Effector memory CD8-positive, alpha-beta T cell (primary cell): ENCODE results near the gene CHAC2.

ENCODE experiments used
- ATAC-seq: fragments of 150-1000 bp; cut with Tn5 transposase; replicated peaks from 2 replicates; pipeline ENCODE4 v1.10.0; 2021; ENCODE audit warnings: mild to moderate bottlenecking, moderate library complexity
- DNase-seq, 3 experiments: peaks; one replicate each; pipeline ENCODE4 v3.0.0; 2021
- H3K27ac Mint-ChIP-seq, 2 donors: one replicate each; pipeline ENCODE4 v1.8.0; 2022; ENCODE audit warnings: mild to moderate bottlenecking in 2 of 2, mixed read lengths in 2 of 2, moderate library complexity in 2 of 2
- H3K27me3 Mint-ChIP-seq, 2 donors: one replicate each; pipeline ENCODE4 v1.8.0; 2022; ENCODE audit warnings: mixed read lengths in 2 of 2
- H3K36me3 Mint-ChIP-seq: one replicate; pipeline ENCODE4 v1.8.0; 2022; ENCODE audit warnings: mild to moderate bottlenecking, moderate library complexity, mixed read lengths; ENCODE audit not compliant: insufficient read depth
- H3K4me1 Mint-ChIP-seq, 2 donors: one replicate each; pipeline ENCODE4 v1.8.0; 2022; ENCODE audit warnings: low read depth in 2 of 2, mixed read lengths in 2 of 2
- H3K4me3 Mint-ChIP-seq, 2 donors: one replicate each; pipeline ENCODE4 v1.8.0; 2022; ENCODE audit warnings: mild to moderate bottlenecking in 2 of 2, mixed read lengths in 2 of 2, moderate library complexity in 2 of 2
- H3K9me3 Mint-ChIP-seq, 2 donors: one replicate each; pipeline ENCODE4 v1.8.0; 2022; ENCODE audit warnings: mixed read lengths in 2 of 2

CHAC2 gene

DNA sequence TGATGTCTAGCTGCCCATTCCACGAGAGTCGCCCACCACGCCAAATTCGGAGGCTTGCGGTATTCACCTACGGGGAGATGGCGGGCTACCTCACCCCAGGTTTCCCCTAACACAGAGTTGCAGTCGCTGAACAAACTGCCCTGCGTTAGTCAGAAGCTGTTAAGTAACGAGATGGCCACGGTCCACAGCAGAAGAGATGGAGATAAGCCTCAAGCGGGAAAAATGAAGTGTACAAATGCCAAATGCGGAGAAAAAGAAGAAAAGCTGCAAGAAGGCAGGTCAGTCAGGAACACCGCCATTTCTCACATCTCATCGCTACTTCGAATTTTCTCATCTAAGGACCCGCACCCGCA lies 18.7 kb downstream of the CHAC2 start:
- H3K4me1 Mint-ChIP-seq = peaks cover 30 to 42% of the 10 kb centered on the region in 2 donors

DNA sequence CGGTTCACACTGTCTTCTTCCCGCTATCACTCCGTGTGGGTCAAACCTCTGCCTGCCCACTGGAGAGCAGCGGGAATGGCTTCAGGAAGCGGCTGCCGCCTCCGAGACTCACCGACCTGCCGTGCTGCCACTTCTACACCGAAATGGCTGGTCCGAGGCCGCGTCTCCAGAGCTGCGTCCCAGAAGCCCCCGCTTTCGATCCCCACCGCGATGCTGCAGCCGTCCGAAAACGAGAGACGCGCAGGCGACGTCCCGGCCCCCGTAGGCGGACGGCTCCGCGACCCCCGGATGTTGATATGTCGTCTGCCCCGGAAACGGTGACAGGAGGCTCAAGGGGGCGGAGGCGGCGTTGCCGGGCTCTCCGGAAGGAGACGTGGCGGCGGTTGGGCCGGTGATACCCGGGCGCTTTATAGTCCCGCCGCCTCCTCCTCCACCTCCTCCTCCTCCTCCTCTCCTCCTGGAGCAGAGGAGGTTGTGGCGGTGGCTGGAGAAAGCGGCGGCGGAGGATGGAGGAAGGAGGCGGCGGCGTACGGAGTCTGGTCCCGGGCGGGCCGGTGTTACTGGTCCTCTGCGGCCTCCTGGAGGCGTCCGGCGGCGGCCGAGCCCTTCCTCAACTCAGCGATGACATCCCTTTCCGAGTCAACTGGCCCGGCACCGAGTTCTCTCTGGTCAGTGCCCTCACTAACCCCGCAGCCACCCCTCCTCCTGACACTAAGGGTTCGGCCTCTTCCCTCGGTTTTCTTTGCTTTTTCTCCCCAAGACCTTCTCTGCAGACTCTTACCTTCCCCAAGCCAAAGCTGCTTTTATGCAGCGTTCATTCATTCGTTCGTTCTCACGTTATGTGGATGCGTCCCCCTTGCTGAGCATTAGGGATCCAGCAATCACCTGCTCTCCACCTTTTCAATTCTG lies 19.4 kb downstream of the CHAC2 start, which contains the start of the genes ASB3 and ERLEC1:
TSS of gene ASB3 (minus strand) at position 249 of the 909 bp plus-strand sequence. CDS start 21,381 bp downstream, outside the sequence.
TSS of gene ERLEC1 (plus strand) at position 340 of the 909 bp plus-strand sequence. CDS start at position 507, 167 bp downstream.
- ATAC-seq (peak; percentile 92), DNase-seq (peak; percentile 84 to 89 (median 88))
- Mint-ChIP-seq H3K9me3 (no peaks in the 10 kb centered on the region), H3K36me3 (peaks cover 29% of the 10 kb centered on the region), H3K4me3 (peak within 1 kb of the TSS; percentile 92 to 95), H3K4me1 (peaks cover 30 to 42% of the 10 kb centered on the region in 2 donors), H3K27me3 (no peaks in the 10 kb centered on the region), H3K27ac (peak within 1 kb of the TSS; percentile 92 to 94)

More for the DNA sequence above, 18.7 kb downstream of the CHAC2 start:
- H3K27me3 Mint-ChIP-seq = no peaks in the 10 kb centered on the region
- H3K36me3 Mint-ChIP-seq = peaks cover 33% of the 10 kb centered on the region
- ATAC-seq (peak; percentile 33), DNase-seq (peak; percentile 16 to 29 (median 20))
- peak overlapping the region; percentile 92 to 94 for H3K27ac Mint-ChIP-seq
- H3K4me3 Mint-ChIP-seq = peak overlapping the region; percentile 92 to 95
- no peaks in the 10 kb centered on the region for H3K9me3 Mint-ChIP-seq

DNA sequence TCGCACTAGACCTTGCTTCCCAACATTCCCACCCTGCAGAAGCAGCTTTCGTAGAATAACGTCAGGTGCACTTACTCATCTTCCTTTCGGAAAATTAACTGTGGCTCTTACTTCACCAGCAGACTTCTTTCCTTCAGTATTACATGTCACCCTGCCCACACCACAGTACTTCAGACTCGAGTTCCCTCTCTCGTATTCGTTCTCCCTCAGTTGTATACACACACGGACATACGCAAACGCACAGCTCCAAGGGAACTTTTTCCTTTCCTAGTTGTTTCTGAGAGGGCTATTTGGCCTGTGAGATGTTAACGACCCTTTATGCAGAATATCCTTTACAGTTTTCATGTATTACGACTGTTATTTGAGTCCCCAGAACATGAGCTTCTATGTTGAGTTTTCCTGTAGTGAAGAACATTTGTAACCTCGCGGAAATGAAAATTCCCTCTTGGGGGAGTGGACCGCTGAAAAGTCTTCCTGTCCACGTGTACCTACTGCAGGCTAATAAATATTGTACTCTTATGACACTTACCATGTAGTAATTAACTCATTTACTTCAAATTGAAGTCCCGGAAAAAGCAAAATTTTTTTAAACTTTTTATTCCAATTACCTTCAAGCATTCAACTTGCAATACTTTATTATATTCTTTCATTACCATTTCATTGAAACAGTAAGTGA lies 20.1 kb downstream of the CHAC2 start:
- Mint-ChIP-seq H3K27ac (peak overlapping the region; percentile 92 to 94), H3K4me3 (peak overlapping the region; percentile 92 to 95), H3K4me1 (peaks cover 29 to 39% of the 10 kb centered on the region in 2 donors), H3K36me3 (peaks cover 28% of the 10 kb centered on the region), H3K27me3 (no peaks in the 10 kb centered on the region), H3K9me3 (no peaks in the 10 kb centered on the region)
- no peak for ATAC-seq
- DNase-seq = peak in 1 of 3 experiments; percentile 9

DNA sequence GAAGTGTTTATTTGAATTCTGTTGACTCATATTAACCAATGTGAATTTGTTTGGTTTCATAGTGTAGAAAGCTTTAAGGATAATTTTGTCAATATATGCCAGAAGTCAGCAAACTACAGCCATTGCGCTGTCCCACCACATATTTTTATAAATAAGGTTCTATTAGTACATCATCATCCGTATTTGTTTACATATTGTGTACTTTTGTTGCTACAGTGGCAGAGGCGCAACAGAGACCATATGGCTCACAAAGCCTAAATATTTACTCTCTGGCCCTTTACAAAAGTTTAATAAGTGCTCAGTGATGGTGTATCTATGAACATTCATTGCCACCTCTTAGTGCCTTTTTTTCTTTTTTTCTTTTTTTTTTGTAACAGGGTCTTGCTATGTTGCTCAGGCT lies 25.7 kb downstream of the CHAC2 start:
- no peaks in the 10 kb centered on the region for H3K9me3 Mint-ChIP-seq
- H3K27me3 Mint-ChIP-seq = no peaks in the 10 kb centered on the region
- no peak for ATAC-seq
- no peak for DNase-seq
- no peak overlapping the region for H3K4me3 Mint-ChIP-seq
- H3K36me3 Mint-ChIP-seq = peaks cover 56% of the 10 kb centered on the region
- H3K4me1 Mint-ChIP-seq = peaks cover 6 to 9% of the 10 kb centered on the region in 2 donors
- no peak overlapping the region for H3K27ac Mint-ChIP-seq

DNA sequence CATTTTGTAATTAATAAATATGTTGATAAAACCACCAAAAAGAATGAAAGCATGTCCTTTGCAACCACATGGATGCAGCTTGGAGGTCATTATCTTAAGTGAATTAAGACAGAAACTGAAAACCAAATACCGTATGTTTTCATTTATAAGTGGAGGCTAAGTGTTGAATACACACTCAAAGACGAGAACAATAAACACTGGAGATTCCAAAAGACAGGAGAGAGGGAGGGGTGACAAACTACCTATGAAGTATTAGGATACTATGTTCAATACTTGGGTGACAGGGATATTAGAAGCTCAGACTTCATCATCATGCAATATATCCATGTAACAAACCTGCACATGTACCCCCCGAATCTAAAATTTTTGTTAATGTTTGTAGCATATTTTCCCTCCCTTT lies 26.2 kb downstream of the CHAC2 start:
- no peak overlapping the region for H3K4me3 Mint-ChIP-seq

DNA sequence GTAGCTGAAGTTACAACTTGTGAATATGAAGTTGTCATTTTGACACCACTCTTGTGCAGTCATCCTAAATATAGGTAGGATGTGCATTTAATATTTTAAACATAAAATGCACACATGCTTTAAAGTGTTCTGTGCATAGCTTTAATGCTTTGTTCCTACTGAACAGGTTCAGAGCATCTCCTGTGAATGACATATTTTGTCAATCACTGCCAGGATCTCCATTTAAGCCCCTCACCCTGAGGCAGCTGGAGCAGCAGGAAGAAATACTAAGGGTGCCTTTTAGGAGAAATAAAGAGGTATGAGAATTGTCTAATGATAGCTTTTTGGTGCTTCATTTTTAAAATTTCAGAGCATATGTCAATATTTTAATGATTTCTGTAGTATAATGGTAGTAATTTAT lies 33.9 kb downstream of the CHAC2 start:
- Mint-ChIP-seq H3K4me1 (no peaks in the 10 kb centered on the region), H3K9me3 (no peaks in the 10 kb centered on the region), H3K36me3 (peaks cover 82% of the 10 kb centered on the region), H3K4me3 (no peak overlapping the region), H3K27ac (no peak overlapping the region), H3K27me3 (no peaks in the 10 kb centered on the region)
- no peak for ATAC-seq
- no peak for DNase-seq

More for the DNA sequence above, 26.2 kb downstream of the CHAC2 start:
- Mint-ChIP-seq H3K27me3 (no peaks in the 10 kb centered on the region), H3K4me1 (peaks cover 3 to 6% of the 10 kb centered on the region in 2 donors), H3K36me3 (peaks cover 57% of the 10 kb centered on the region), H3K27ac (no peak overlapping the region), H3K9me3 (no peaks in the 10 kb centered on the region)
- ATAC-seq (no peak), DNase-seq (no peak)

DNA sequence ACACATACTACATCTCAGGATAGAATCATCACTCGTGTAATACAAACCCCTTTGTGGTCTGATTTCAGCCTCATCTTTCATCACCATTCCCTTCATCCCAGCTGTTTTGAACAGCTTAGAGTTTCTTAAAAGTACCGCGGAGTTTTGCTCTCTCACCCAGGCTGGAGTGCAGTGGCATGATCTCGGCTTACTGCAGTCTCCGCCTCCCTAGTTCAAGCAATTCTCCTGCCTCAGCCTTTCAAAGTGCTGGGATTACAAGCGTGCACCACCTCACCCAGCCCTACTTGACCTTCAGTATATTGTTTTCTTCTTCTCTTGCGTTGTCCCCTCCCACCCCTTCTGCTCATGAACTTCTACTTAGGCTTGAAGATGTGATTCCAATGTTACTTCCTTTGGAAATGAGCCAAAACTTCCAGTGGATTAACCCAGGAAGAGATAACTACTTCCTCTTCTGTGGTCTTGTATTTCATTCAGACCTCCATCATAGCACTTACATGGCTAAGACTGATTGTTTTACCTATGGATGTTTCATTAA lies 35.1 kb downstream of the CHAC2 start:
- Mint-ChIP-seq H3K36me3 (peaks cover 83% of the 10 kb centered on the region), H3K4me1 (no peaks in the 10 kb centered on the region), H3K27ac (peak overlapping the region in 1 of 2 donors; percentile 5), H3K27me3 (no peaks in the 10 kb centered on the region), H3K9me3 (no peaks in the 10 kb centered on the region), H3K4me3 (no peak overlapping the region)
- ATAC-seq (no peak), DNase-seq (no peak)

DNA sequence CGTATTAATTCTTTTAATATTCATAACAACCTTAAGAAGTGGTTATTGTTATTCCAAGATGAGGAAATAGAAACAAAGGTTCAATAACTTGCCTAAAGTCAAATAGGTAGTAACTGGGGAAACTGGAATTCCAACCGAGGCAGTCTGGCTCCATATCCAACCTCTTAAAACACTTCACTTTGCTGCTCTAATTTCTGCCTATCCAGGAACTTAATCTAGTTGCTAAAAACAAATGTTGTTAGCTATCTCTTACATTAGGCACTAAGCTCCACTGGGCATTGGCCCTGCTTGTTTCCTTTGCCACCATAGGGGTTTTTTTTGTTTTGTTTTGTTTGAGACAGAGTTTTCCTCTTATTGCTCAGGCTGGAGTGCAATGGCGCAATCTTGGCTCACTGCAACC lies 44.0 kb downstream of the CHAC2 start:
- no peak for ATAC-seq

DNA sequence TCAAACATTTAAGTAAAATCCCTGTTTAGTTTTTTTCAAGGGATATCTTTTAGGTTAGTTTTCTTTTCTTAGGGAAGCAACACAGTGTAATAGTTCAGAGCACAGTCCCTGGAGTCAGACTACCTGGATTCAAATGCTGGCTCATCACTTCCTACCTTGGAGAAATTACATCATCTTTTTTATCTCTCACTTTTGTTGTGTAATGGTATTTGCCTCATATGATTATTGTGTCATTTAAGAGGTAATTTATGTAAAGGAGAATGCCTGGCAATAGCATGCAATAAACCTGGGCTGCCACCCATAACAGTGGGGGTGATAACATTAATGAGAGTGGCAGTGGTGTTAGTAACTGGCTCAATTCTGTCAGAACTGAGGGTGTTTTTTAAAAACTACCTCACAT lies 45.5 kb downstream of the CHAC2 start:
- Mint-ChIP-seq H3K9me3 (no peaks in the 10 kb centered on the region), H3K4me1 (no peaks in the 10 kb centered on the region), H3K27me3 (no peaks in the 10 kb centered on the region), H3K27ac (no peak overlapping the region), H3K36me3 (peaks cover 78% of the 10 kb centered on the region), H3K4me3 (no peak overlapping the region)
- ATAC-seq (no peak), DNase-seq (no peak)

More for the DNA sequence above, 44.0 kb downstream of the CHAC2 start:
- no peaks in the 10 kb centered on the region for H3K4me1 Mint-ChIP-seq
- no peaks in the 10 kb centered on the region for H3K9me3 Mint-ChIP-seq
- no peak overlapping the region for H3K4me3 Mint-ChIP-seq
- H3K27me3 Mint-ChIP-seq = no peaks in the 10 kb centered on the region
- H3K36me3 Mint-ChIP-seq = peaks cover 80% of the 10 kb centered on the region
- H3K27ac Mint-ChIP-seq = peak overlapping the region in 1 of 2 donors; percentile 0
- DNase-seq = no peak

DNA sequence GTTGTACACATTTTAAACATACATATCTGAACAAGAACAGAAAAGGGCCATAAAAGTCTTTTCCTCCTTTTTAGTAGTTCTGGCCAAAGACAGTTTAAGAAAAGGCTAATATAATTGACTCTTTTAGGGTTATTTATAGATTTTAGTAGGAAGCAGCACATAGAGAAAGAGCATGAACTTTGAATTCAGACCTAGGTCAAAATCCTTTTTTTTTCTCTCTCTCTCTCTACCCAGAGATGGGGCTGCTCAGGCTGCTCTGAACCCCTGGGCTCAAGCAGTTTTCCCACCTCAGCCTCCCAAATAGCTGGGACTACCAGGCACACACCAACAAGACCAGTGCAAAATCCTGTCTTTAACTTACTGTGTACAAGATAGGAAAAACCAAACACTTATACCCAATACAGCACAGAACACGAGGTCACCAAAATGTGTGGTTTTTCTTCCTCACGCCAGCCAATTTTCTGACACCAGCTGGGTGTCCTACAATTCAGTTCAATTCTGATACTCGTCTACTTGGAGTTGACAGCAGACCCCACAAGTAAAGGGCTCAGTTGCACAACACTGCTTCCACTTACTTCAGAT lies 51.3 kb downstream of the CHAC2 start:
- Mint-ChIP-seq H3K4me3 (no peak overlapping the region), H3K9me3 (no peaks in the 10 kb centered on the region), H3K27ac (no peak overlapping the region)

DNA sequence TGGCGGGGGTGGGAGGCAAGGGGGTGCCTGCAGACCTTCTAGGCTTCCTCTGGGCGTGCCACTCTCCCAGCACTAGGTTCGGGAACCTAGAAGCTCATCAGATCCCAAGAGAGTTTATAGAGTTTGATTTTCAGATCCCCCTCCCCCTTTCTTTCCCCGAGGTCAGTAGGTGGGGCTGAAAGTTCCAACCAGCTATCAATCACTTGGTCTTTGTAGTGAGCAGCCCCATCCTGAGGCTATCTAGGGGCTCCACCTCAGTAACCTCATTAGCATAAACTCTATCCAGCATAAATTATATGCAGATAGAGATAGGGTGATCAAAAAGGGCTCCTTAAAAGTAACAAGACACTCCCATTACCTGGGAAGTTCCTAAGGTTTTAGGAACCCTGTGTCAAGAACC lies 52.0 kb downstream of the CHAC2 start:
- H3K4me3 Mint-ChIP-seq = no peak overlapping the region
- peak overlapping the region in 1 of 2 donors; percentile 33 for H3K27ac Mint-ChIP-seq
- no peak for ATAC-seq
- H3K27me3 Mint-ChIP-seq = no peaks in the 10 kb centered on the region
- H3K36me3 Mint-ChIP-seq = peaks cover 46% of the 10 kb centered on the region
- no peaks in the 10 kb centered on the region for H3K4me1 Mint-ChIP-seq
- no peaks in the 10 kb centered on the region for H3K9me3 Mint-ChIP-seq
- no peak for DNase-seq

More for the DNA sequence above, 51.3 kb downstream of the CHAC2 start:
- DNase-seq (no peak), ATAC-seq (no peak)
- H3K36me3 Mint-ChIP-seq = peaks cover 47% of the 10 kb centered on the region
- no peaks in the 10 kb centered on the region for H3K4me1 Mint-ChIP-seq
- no peaks in the 10 kb centered on the region for H3K27me3 Mint-ChIP-seq

DNA sequence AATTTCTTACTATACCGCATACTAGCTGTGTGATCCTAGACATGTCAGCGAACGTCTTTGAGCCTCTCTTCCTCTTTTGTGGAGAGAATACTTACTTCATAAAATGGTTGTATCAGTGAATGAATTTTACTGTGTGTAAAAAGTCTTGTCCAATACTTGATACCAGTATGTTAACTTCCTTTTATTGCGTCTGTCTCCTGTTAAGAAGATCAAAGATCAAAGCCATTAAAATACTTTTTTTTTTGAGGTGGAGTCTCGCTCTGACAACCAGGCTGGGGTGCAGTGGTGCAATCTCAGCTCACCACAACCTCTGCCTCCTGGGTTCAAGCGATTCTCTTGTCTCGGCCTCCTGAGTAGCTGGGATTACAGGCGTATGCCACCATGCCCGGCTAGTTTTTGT lies 52.4 kb downstream of the CHAC2 start:
- Mint-ChIP-seq H3K4me3 (no peak overlapping the region), H3K36me3 (peaks cover 42% of the 10 kb centered on the region), H3K9me3 (no peaks in the 10 kb centered on the region), H3K4me1 (no peaks in the 10 kb centered on the region), H3K27me3 (no peaks in the 10 kb centered on the region), H3K27ac (peak overlapping the region in 1 of 2 donors; percentile 33)
- ATAC-seq = no peak
- no peak for DNase-seq

DNA sequence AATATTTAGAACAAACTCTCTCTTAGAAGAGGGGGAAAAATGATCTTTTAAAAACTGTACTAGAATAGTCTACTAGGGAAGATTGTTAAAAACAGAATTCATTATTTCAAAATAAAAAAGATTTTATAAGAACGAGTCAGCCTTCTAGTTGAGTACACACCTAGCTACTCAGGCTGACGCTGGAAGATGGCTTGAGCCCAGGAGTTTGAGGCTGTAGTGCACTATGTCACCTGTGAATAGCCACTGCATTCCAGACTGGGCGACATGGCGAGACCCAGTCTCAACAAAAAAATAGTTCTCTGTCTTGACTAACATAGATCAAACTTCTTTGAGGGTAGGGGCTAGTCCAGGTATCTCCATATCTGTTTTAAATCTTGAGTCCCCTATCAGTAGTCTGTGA lies 53.1 kb downstream of the CHAC2 start:
- Mint-ChIP-seq H3K27me3 (no peaks in the 10 kb centered on the region), H3K9me3 (no peaks in the 10 kb centered on the region), H3K36me3 (peaks cover 35% of the 10 kb centered on the region), H3K4me3 (no peak overlapping the region), H3K4me1 (no peaks in the 10 kb centered on the region), H3K27ac (peak overlapping the region in 1 of 2 donors; percentile 33)
- ATAC-seq (no peak), DNase-seq (no peak)
